ENCODE results near the gene MRPS10.
"Not testable (repeated sequence)": the region's sequence is repeated elsewhere in the genome, so short reads cannot be mapped to it uniquely, and the experiment has no call there.

The MRPS10 gene

DNA sequence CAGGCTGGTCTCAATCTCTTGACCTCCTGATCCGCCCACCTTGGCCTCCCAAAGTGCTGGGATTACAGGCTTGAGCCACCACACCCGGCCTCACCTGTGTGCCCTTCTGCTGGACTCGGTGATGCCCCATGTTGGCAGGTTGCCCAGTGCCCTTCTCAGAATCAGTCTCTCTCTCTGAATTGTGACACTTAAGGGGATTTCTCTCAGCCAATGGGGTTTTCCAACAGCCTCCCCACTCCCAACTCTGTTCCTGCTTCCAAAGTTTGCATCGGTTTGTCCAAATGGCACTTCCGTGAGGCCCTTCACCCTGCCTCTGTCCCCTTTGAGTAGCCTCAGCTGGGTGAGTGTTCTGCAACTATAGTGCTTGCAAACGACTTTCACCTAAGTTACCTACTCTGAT lies 3.1 kb upstream of the MRPS10 start:
- no peaks in the 10 kb centered on the region for H3K27me3 ChIP-seq (ENCODE audit: low read depth, low read length)
- no peaks in the 10 kb centered on the region for H3K9me3 ChIP-seq (ENCODE audit: insufficient read depth, low read length)
- H3K27ac ChIP-seq (ENCODE audit: low read length): peak overlapping the region; percentile 80
- peaks cover 17% of the 10 kb centered on the region for H3K79me2 ChIP-seq (ENCODE audit: low read length)
- peak overlapping the region; percentile 70 for H3K4me2 ChIP-seq (ENCODE audit: low read length)
- H2AFZ ChIP-seq (ENCODE audit: low read depth, low read length): peak overlapping the region; percentile 48
- H3K4me1 ChIP-seq (ENCODE audit: low read length): peaks cover 66% of the 10 kb centered on the region
- H3K36me3 ChIP-seq (replicated peaks; ENCODE audit: low read depth, low read length): no peaks in the 10 kb centered on the region
- no peaks in the 10 kb centered on the region for H4K20me1 ChIP-seq (ENCODE audit: insufficient read depth, low read length)
- peak overlapping the region; percentile 53 for H3K9ac ChIP-seq (ENCODE audit: low read length)
- H3K4me3 ChIP-seq (ENCODE audit: low read length): peak overlapping the region; percentile 24
- TF ChIP-seq, protein P1, sequence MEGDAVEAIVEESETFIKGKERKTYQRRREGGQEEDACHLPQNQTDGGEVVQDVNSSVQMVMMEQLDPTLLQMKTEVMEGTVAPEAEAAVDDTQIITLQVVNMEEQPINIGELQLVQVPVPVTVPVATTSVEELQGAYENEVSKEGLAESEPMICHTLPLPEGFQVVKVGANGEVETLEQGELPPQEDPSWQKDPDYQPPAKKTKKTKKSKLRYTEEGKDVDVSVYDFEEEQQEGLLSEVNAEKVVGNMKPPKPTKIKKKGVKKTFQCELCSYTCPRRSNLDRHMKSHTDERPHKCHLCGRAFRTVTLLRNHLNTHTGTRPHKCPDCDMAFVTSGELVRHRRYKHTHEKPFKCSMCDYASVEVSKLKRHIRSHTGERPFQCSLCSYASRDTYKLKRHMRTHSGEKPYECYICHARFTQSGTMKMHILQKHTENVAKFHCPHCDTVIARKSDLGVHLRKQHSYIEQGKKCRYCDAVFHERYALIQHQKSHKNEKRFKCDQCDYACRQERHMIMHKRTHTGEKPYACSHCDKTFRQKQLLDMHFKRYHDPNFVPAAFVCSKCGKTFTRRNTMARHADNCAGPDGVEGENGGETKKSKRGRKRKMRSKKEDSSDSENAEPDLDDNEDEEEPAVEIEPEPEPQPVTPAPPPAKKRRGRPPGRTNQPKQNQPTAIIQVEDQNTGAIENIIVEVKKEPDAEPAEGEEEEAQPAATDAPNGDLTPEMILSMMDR (IDR thresholded peaks at IDR 0.05; ENCODE audit: low read depth, low read length): no peak
- no peak for TF ChIP-seq EZH2phosphoT487 (IDR thresholded peaks at IDR 0.05; ENCODE audit: low read depth)

DNA sequence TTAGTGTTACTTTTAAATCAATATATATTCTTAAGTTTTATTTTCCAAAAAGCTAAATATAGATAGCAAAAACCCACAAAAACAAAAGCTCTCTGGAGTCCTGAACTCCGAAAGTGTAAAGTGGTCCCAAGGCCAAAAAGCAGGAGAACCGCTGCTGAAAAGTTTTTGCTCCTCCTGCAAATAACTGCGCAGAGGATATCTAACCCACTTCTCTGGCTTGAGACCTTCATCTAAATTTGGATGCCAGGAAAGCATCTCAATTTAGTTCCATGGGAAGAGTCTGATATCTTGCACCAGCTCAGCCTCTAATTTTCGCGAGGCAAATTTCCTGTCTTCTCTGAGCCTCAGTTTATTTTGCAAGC lies 523 bp downstream of the MRPS10 start:
- peak overlapping the region; percentile 86 for H3K4me3 ChIP-seq (ENCODE audit: low read length)
- H3K9ac ChIP-seq (ENCODE audit: low read length): peak overlapping the region; percentile 89
- H3K27me3 ChIP-seq (ENCODE audit: low read depth, low read length): no peaks in the 10 kb centered on the region
- H3K4me2 ChIP-seq (ENCODE audit: low read length): peak overlapping the region; percentile 77
- H3K36me3 ChIP-seq (replicated peaks; ENCODE audit: low read depth, low read length): peaks cover 15% of the 10 kb centered on the region
- H4K20me1 ChIP-seq (ENCODE audit: insufficient read depth, low read length): no peaks in the 10 kb centered on the region
- H3K4me1 ChIP-seq (ENCODE audit: low read length): peaks cover 70% of the 10 kb centered on the region
- H3K79me2 ChIP-seq (ENCODE audit: low read length): peaks cover 38% of the 10 kb centered on the region
- H3K9me3 ChIP-seq (ENCODE audit: insufficient read depth, low read length): no peaks in the 10 kb centered on the region
- H2AFZ ChIP-seq (ENCODE audit: low read depth, low read length): 0 out of 2 replicates have a peak overlapping the region, but pooled peaks have one; percentile 42
- H3K27ac ChIP-seq (ENCODE audit: low read length): peak overlapping the region; percentile 60
- TF ChIP-seq, protein P1 (IDR thresholded peaks at IDR 0.05; ENCODE audit: low read depth, low read length): no peak
- TF ChIP-seq EZH2phosphoT487 (IDR thresholded peaks at IDR 0.05; ENCODE audit: low read depth): no peak

DNA sequence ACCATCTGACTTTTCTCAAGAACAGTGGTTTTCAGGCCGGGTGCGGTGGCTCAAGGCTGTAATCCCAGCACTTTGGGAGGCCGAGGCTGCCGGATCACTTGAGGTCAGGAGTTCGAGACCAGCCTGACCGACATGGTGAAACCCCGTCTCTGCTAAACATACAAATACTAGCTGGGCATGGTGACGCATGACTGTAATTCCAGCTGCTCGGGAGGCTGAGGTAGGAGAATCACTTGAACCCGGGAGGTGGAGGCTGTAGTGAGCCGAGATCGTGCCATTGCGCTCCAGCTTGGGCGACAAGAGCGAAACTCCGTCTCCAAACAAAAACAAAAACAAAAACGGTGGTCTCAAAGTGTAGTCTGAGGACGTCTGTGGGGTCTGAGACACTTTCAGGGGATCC lies 1.2 kb downstream of the MRPS10 start:
- peaks cover 71% of the 10 kb centered on the region for H3K4me1 ChIP-seq (ENCODE audit: low read length)
- H3K4me3 ChIP-seq (ENCODE audit: low read length): peak overlapping the region; percentile 86
- H3K79me2 ChIP-seq (ENCODE audit: low read length): peaks cover 38% of the 10 kb centered on the region
- peak overlapping the region; percentile 89; the same call in 1 of the 2 replicates for H3K9ac ChIP-seq (ENCODE audit: low read length)
- H3K9me3 ChIP-seq (ENCODE audit: insufficient read depth, low read length); H2AFZ ChIP-seq (ENCODE audit: low read depth, low read length); H4K20me1 ChIP-seq (ENCODE audit: insufficient read depth, low read length); H3K27me3 ChIP-seq (ENCODE audit: low read depth, low read length): not testable (repeated sequence)
- 0 out of 2 replicates have a peak overlapping the region, but pooled peaks have one; percentile 60 for H3K27ac ChIP-seq (ENCODE audit: low read length)
- H3K36me3 ChIP-seq (replicated peaks; ENCODE audit: low read depth, low read length): peaks cover 15% of the 10 kb centered on the region
- H3K4me2 ChIP-seq (ENCODE audit: low read length): peak overlapping the region; percentile 77

DNA sequence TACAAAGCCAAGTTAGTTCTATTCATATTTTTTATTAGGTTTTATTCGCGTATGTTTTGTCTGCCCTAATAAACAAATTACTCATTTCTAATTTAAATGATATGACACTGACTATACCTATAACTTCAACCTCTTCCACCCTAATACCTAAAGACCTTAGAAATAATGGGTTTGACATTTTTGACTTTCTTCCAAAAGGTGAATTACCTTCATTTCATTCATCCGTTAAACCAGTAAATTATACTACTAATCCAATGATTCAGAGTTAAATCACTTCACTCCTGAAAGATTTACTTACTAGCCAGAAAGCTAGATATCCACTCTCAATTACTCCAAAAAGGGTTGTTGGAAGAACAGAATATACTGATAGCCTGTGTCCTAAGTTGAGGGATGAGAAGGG lies 5.2 kb downstream of the MRPS10 start:
- Histone ChIP-seq H3K4me3 (ENCODE audit: low read length) (peak overlapping the region; percentile 54; the same call in 1 of the 2 replicates), H3K9me3 (ENCODE audit: insufficient read depth, low read length) (no peaks in the 10 kb centered on the region), H3K27me3 (ENCODE audit: low read depth, low read length) (no peaks in the 10 kb centered on the region), H2AFZ (ENCODE audit: low read depth, low read length) (no peak overlapping the region), H3K9ac (ENCODE audit: low read length) (peak overlapping the region; percentile 48; the same call in 1 of the 2 replicates), H3K36me3 (replicated peaks; ENCODE audit: low read depth, low read length) (peaks cover 38% of the 10 kb centered on the region), H3K4me2 (ENCODE audit: low read length) (peak overlapping the region; percentile 75), H4K20me1 (ENCODE audit: insufficient read depth, low read length) (no peaks in the 10 kb centered on the region), H3K27ac (ENCODE audit: low read length) (peak overlapping the region; percentile 83), H3K4me1 (ENCODE audit: low read length) (peaks cover 54% of the 10 kb centered on the region), H3K79me2 (ENCODE audit: low read length) (peaks cover 43% of the 10 kb centered on the region)
- TF ChIP-seq EZH2phosphoT487 (IDR thresholded peaks at IDR 0.05; ENCODE audit: low read depth): no peak
- TF ChIP-seq, protein P1 (IDR thresholded peaks at IDR 0.05; ENCODE audit: low read depth, low read length): no peak
